ENCODE measurements around the gene ANP32A.

ANP32A gene

DNA sequence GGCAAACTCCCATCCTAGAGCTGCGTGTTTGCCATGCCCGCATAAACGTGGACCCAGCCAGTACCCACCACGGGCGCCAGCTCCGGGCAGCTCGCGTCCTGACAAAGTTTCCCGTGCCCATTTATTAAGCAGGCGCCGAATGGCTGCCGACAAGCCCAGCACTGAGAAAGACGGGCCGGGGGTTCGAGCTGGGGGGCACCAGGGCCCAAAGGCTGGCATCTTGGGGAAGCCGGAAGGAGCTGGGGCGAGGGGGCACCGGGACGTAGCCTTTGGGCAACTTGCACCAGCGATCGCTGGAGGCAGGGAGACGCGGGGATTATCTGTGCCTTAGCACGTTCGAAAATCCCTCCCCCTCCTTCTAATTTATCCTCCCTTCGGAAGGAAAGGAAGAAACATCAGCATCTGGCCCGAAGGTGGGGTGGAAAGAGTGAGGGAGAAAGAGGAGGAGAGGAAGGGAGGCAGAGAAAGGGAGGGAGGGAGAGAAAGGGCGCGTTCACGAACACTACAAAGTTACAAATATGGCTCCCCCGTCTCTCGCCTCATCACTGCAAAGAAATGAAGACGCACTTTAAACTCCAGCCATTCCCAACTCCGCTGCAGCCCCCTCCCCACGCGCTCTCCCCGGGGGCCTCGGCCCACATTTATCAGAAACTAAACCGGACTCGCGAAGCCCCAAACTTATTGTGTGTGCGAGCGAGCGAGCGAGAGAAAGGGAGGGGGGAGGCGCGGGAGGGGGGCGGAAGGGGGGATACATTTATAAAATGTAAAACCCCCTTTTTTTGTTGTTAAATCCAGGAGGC lies 1.0 kb downstream of the ANP32A start:
- no peak for DNase-seq (ENCODE audit: low spot score)

DNA sequence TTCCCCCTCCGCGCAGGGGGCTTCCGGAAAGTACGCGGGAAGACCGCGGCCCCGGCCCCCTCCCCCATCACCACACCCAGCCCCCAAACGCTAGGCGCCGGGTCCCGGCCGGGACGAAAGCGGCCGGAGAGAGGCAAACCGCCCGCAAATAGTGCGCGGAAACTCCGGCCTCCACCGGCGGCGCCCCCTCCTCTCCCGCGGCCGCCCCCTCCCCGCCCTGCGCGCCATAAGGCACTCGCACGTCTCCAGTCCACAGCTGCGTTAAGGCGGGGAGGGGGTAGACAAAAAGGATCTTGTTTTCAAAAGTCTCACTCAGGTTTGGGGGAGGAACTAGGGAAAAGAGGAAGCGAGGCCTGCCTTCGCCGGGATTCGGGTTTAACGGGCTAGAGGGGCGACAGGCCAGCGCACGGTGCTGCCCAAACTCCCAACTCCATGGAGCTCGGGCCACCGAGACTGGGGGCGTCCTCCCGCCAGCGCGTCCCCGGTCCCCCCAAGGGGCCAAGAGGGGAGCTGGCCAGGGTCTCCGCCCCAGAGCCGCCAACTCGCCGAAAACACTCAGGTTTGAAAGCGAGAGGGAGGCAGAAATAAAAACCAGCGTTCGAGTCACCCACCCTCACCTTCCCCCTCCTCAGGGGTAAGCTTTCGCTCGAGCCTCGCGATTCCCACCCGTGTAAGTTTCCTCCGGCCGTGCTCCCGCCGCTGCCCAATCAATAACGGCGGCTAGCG lies 1.8 kb downstream of the ANP32A start:
- DNase-seq (ENCODE audit: low spot score): no peak

DNA sequence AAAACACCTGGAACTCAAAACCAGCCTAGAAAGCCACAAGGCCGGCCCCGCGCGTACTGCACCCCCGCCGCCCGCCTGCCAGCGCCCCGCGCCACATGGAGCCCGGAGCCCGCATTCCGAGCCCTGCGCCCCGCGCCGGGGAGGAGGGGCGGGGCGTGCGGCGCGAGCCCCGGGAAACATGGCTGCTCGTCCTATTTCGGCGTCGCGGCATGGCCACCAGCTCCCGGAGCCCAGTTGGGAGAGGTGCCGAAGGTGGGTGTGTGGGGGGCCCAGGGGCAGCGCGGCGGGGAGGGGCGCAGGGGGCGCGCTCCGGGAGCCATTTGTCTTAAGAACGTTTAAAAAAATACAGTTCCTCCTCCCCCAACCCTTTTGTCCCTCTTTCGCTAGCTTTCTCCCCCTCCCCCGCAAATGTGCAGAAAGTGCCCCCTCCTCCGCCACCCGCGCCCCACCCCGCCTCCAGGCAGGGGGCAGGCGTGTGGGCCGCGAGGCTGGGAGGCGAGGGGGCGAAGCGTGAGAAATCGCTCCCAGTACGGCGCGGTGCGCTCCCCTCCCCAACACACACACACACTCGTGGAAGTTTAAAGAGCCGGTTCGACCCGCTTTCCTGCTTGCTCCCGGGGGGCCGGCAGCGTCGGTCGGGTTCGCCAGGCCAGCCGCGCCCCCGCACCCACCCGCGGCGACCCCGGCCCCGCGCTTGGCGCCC lies 2.5 kb downstream of the ANP32A start:
- DNase-seq (ENCODE audit: low spot score): peak; percentile 46

DNA sequence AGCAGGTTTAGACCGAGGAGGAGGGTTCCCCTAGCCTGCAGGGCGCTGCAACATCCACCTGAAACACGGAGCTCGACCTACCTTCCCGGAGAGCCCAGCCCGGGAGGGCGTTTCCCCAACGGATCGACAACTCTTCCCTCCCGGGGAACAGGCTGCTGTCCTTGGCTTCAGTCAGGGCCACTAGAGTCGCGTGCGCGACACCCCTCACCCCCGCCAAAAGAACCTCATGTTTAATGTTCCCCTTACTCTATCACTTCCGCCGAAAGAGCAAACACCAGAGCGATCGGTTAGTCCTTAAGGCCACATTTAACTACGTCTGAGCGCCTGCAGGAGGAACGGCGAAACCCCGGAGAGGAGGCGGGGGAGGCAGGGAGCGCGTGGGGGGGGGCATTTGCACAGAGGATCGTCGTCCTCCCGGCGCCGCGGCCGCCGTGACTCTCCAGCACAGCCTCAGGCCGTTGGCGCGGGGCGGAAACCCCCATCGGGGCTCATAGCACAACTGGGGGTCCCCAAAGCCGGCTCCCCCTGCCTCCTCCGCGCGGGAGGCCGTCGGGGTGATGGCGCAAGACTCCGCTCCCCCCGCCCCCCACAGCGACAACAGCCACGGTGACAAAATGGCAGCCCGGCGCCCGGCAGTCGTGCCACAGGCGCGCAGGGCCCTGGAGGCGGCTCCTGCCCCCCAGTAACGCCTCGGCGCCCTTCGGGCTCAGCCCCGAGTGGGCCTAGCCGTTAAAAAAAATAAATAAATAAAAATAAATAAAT lies 3.2 kb downstream of the ANP32A start:
- DNase-seq (ENCODE audit: low spot score): peak; percentile 49

- DNase-seq (ENCODE audit: low spot score): peak; percentile 11
These were observed 3.8 kb downstream of the ANP32A start for GRCh38 chr15:68816795-68817303.

- DNase-seq (ENCODE audit: low spot score): no peak
These were observed 4.5 kb downstream of the ANP32A start for GRCh38 chr15:68816158-68816557.

GRCh38 chr15:68815598-68815997 lies 5.1 kb downstream of the ANP32A start:
- no peak for DNase-seq (ENCODE audit: low spot score)

DNA sequence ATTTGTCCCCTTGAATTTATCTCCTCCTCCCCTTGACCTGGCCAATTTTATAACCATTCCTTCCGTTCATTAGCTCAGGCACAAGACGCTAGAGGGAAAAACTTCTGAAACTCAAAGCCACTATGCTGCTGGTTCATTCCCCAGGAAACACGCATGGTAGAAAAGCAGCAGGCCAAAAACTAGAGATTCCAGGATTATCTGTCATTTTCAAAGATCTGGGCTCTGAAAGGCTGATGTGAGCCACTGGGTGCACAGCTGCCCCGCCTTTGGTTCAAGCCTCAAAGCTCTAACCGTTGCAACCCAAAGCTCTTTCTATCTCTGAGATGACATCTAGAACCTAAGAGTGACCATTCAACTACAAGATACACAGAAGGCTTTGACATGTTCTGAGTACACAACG lies 6.1 kb downstream of the ANP32A start:
- no peak for DNase-seq (ENCODE audit: low spot score)

DNA sequence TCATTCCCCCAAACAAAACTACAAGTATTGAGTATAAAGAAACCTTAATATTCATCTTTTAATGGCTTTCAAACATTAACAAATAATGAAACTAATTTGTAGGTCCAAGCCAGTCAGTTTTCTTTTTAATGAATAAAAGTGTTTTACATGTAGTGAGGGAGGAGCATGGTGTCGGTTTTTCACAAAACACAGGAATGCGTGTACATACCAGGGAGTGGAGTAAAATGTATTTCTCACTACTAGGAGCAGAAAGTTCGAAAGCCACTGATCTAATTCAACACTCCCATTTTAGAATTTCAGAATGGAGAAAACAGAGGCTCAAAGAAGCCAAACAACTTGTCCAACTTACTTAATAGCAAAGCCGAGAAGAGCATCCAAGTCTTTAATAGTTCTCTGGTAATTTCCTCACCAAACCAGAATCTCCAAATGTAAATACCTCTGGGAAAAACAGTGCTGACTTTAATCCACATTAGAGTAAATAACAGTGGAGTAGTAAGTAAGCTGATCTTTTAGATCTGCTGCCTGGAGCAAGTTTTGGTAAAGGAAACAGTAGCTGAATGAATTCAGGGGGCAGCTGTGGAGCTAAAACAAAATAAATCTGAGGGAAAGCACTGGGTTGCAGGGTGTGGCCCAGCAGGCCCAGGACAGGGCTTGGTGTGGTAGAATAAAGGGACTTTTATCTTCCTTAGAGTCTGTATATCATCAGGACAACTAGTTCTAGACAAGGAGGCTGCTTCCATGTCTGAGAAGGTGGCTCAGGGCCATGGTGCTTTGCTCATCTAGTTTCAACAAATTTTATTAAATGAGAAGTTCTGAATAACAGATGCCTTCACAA lies 7.9 kb downstream of the ANP32A start:
- DNase-seq (ENCODE audit: low spot score): no peak

- DNase-seq (ENCODE audit: low spot score): no peak
These were observed 8.6 kb downstream of the ANP32A start for GRCh38 chr15:68812069-68812468.

GRCh38 chr15:68809517-68809916 lies 11.2 kb downstream of the ANP32A start:
- no peak for DNase-seq (ENCODE audit: low spot score)

- DNase-seq (ENCODE audit: low spot score): no peak
These were observed 11.9 kb downstream of the ANP32A start for GRCh38 chr15:68808770-68809169.

- no peak for DNase-seq (ENCODE audit: low spot score)
These were observed 12.6 kb downstream of the ANP32A start for GRCh38 chr15:68808091-68808490.

DNA sequence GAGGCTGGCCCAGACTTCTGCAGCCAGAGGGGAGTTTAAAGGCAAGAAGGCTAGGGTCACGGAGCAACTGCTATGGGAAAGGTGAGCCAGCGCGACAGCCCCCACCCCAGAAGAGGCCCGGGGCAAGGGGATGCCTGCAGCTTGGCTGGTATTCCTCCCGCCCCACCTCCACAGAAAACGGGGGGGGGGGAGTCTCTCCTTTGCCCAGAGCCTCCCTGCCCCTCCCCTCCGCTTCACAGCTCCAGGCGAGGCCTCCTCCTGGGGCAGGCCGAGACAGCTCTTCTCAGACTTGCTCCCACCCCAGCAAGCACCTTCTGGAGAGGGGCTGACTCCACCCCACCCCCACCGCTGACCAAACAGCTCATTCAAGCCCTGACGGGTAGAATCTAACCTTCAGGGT lies 13.4 kb downstream of the ANP32A start:
- no peak for DNase-seq (ENCODE audit: low spot score)

- no peak for DNase-seq (ENCODE audit: low spot score)
These were observed 14.3 kb downstream of the ANP32A start for GRCh38 chr15:68806220-68807060.

- DNase-seq (ENCODE audit: low spot score): no peak
These were observed 18.3 kb downstream of the ANP32A start for GRCh38 chr15:68802373-68802772.

DNA sequence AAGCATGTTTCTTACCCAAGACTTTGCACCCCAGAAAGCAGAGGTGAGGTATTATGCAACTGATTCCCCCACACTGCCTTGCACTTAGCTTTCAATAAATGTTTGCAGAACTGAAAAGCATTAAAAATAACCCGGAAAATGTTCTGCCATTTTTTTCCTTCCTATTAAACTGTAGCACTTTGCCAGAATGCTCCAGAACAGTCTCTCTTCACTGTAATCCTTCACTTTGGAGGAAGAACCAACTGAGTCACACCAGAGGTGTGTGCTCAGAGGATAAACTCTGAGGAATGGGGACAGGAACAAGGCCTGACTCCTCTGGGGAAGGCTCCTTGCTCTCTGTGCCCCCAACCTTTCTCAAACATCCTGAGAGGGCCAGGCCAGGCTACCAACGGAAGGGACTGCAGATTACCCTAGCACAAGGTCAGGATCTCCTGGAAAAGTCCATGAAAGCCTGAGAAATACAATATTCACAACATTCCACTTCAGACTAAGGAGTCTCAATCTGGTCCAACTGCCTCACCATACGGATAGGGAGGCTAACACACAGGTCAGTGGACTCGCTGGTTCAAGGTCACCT lies 19.0 kb downstream of the ANP32A start:
- no peak for DNase-seq (ENCODE audit: low spot score)

DNA sequence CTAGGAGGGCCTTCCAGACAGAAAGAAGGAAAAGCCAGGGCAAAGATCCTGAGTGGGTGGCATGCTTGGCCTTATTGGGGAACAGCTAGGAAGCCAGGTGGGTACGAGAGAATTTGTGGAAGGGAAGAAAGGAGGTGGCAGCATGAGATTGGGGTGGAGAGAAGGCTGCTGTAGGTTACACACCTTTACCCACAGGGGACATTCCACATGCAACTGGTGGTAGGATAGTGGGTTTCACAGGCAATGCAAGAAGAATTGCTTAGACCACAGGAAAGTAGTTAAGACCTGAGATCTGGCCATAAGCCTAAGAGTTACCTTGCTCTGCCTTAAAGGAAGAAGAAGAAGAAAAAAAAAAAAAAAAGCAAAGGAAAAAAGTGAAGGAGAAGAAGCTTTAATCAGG lies 19.8 kb downstream of the ANP32A start:
- no peak for DNase-seq (ENCODE audit: low spot score)

GRCh38 chr15:68798346-68799094 lies 22.2 kb downstream of the ANP32A start:
- no peak for DNase-seq (ENCODE audit: low spot score)

All from kidney capillary endothelial cell (primary cell).